Endothelial cell of coronary artery (primary cell): ENCODE results near the gene SPATA24. TPM values are rescaled to one million over a fixed set of nuclear protein-coding genes. Genes with fewer than 3 reads are reported as not detected.

Experiments used
- total RNA-seq: library from RNA; depleted of rRNA; stranded (reverse); fragments of >200 nt; gene quantifications from 2 replicates; pipeline ENCODE4 v1.2.3, GENCODE V29; 2014

Gene SPATA24
- 9.5 and 9.9 TPM in 2 replicates for total RNA-seq

GRCh38 chr5:139403787-139404483 is at the start of gene SPATA24:
Gene SPATA24, minus strand, starts transcription at chr5:139404089. Its CDS starts 29 bp downstream, at chr5:139404060.

GRCh38 chr5:139439013-139439903 is 35.4 kb upstream of the SPATA24 start, which contains the start of gene DNAJC18:
Gene DNAJC18, minus strand, starts transcription at chr5:139439525. Its CDS starts 80 bp downstream, at chr5:139439445.

GRCh38 chr5:139394654-139395566 is 9.0 kb downstream of the SPATA24 start, which contains the start of gene PROB1:
Gene PROB1, minus strand, starts transcription at chr5:139395104. Its CDS starts 23 bp downstream, at chr5:139395081.

GRCh38 chr5:139389701-139390638 is 13.9 kb downstream of the SPATA24 start, which contains the start of gene MZB1:
Gene MZB1, minus strand, starts transcription at chr5:139389913. Its CDS starts 57 bp downstream, at chr5:139389856.

GRCh38 chr5:139383275-139383992 is 20.5 kb downstream of the SPATA24 start, which contains the start of gene SLC23A1:
Gene SLC23A1, minus strand, starts transcription at chr5:139383297. Its CDS starts 44 bp downstream, at chr5:139383253.

Other genes starting within 250 kb of the SPATA24 start
- gene SIL1, start 205.7 kb downstream of the SPATA24 start, total RNA-seq, result 53.6 and 71.0 TPM in 2 replicates
- 227 and 246 TPM in 2 replicates for gene MATR3, start 110.3 kb downstream of the SPATA24 start, total RNA-seq
- 67.0 and 70.0 TPM in 2 replicates for gene PAIP2, start 62.2 kb downstream of the SPATA24 start, total RNA-seq
- not detected in 2 replicates for gene SLC23A1, start 20.8 kb downstream of the SPATA24 start, total RNA-seq
- 0.09 and 0.19 TPM in 2 replicates for gene MZB1, start 14.2 kb downstream of the SPATA24 start, total RNA-seq
- gene PROB1, start 9.0 kb downstream of the SPATA24 start, total RNA-seq, result 0.72 and 1.2 TPM in 2 replicates
- gene DNAJC18, start 35.4 kb upstream of the SPATA24 start, total RNA-seq, result 5.3 and 9.4 TPM in 2 replicates
- 217 and 377 TPM in 2 replicates for gene ECSCR, start 58.7 kb upstream of the SPATA24 start, total RNA-seq
- gene SMIM33, start 66.9 kb upstream of the SPATA24 start, total RNA-seq, result not detected in 2 replicates
- gene STING1, start 78.7 kb upstream of the SPATA24 start, total RNA-seq, result 33.0 and 47.0 TPM in 2 replicates
- gene UBE2D2, start 157.2 kb upstream of the SPATA24 start, total RNA-seq, result 53.9 and 56.6 TPM in 2 replicates
- 6.5 and 23.0 TPM in 2 replicates for gene CXXC5, start 244.3 kb upstream of the SPATA24 start, total RNA-seq